Tibial artery (tissue), 4 donors: ENCODE results near the gene PNCK.
A peak's percentile ranks its signal among the peaks of the same experiment; 100 is the strongest.

Experiments
- DNase-seq, 2 donors: peaks; one replicate each; pipeline ENCODE4 v3.0.0-alpha.2; 2019
- H3K27ac ChIP-seq, 2 donors: fragments of 200-600 bp; sonication (generic) in 1 of 2; 1 replicate in 1 of 2; 2 replicates in 1 of 2; pipeline ENCODE4 v1.5.1; 2018 to 2019; ENCODE audit warnings: mild to moderate bottlenecking in 1 of 2
- H3K27me3 ChIP-seq, 2 donors: fragments of 200-600 bp; sonication (generic) in 1 of 2; one replicate each; pipeline versions ENCODE4 v1.5.1 to v1.6.0; 2016 to 2019
- H3K36me3 ChIP-seq, 3 donors: fragments of 200-600 bp; sonication (generic) in 2 of 3; one replicate each; pipeline ENCODE4 v1.5.1; 2016 to 2019; ENCODE audit warnings: mild to moderate bottlenecking in 2 of 3
- H3K4me1 ChIP-seq, 4 donors: fragments of 200-600 bp; sonication (generic) in 2 of 4; 1 replicate in 3 of 4; 2 replicates in 1 of 4; pipeline ENCODE4 v1.5.1; 2016 to 2019
- H3K4me3 ChIP-seq, 2 donors: fragments of 200-600 bp; sonication (generic) in 1 of 2; 1 replicate in 1 of 2; 2 replicates in 1 of 2; pipeline ENCODE4 v1.5.1; 2018 to 2019; ENCODE audit warnings: mild to moderate bottlenecking in 2 of 2
- H3K9me3 ChIP-seq, 3 donors: fragments of 200-600 bp; sonication (generic) in 1 of 3; one replicate each; pipeline ENCODE4 v1.5.1; 2016 to 2019
- intact Hi-C: fragments of 100-400 bp; cut with DNase I; formaldehyde crosslinking; loops from one replicate; pipeline ENCODE4 v1.15.0; 2023; ENCODE audit warnings: low total_unique reads
- TF ChIP-seq, protein P1 (sequence below), 2 experiments: fragments of 200-600 bp in 1 of 2; fragments of 450-650 bp in 1 of 2; IDR thresholded peaks; one replicate each; pipeline ENCODE4 v1.5.1; 2017 to 2019; ENCODE audit warnings: antibody characterized with exemption in 2 of 2, mild to moderate bottlenecking in 1 of 2, moderate library complexity in 1 of 2

The PNCK gene

GRCh38 chrX:153635388-153635787, 38.2 kb downstream of the PNCK start:
- Histone ChIP-seq H3K27ac (no peak overlapping the region), H3K27me3 (no peaks in the 10 kb centered on the region), H3K4me3 (no peak overlapping the region), H3K4me1 (no peaks in the 10 kb centered on the region), H3K36me3 (no peaks in the 10 kb centered on the region), H3K9me3 (peaks cover 0 to 16% (median 5%) of the 10 kb centered on the region in 3 donors)
- intact Hi-C loops, result no loop called here
- TF ChIP-seq, protein P1, sequence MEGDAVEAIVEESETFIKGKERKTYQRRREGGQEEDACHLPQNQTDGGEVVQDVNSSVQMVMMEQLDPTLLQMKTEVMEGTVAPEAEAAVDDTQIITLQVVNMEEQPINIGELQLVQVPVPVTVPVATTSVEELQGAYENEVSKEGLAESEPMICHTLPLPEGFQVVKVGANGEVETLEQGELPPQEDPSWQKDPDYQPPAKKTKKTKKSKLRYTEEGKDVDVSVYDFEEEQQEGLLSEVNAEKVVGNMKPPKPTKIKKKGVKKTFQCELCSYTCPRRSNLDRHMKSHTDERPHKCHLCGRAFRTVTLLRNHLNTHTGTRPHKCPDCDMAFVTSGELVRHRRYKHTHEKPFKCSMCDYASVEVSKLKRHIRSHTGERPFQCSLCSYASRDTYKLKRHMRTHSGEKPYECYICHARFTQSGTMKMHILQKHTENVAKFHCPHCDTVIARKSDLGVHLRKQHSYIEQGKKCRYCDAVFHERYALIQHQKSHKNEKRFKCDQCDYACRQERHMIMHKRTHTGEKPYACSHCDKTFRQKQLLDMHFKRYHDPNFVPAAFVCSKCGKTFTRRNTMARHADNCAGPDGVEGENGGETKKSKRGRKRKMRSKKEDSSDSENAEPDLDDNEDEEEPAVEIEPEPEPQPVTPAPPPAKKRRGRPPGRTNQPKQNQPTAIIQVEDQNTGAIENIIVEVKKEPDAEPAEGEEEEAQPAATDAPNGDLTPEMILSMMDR (IDR thresholded peaks at IDR 0.05), result no peak
- DNase-seq, result no peak

DNA sequence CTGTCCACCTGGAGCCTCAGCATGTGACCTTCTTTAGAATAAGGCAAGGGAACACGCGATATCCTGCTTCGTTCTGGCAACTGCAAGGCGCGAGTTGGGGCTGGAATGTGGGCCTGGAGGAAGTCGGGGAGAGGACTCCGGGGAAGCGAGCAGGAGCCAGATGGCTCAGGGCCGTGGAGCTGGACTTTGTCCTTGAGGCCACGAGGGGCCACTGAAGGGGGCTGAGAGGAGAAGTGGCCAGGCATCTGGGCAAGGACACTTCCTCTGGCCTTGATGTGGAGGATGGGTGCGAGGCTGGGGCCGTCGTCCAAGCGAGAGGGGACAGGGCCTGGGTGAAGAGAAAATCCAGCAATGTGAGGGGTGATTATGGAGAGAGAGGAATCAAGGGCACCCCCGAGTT, 38.8 kb downstream of the PNCK start:
- no peak for DNase-seq
- H3K4me3 ChIP-seq, result no peak overlapping the region
- H3K27ac ChIP-seq, result no peak overlapping the region
- intact Hi-C loops, result no loop called here
- H3K27me3 ChIP-seq, result no peaks in the 10 kb centered on the region
- H3K9me3 ChIP-seq, result peaks cover 0 to 16% (median 5%) of the 10 kb centered on the region in 3 donors
- TF ChIP-seq, protein P1 (IDR thresholded peaks at IDR 0.05), result no peak
- no peaks in the 10 kb centered on the region for H3K4me1 ChIP-seq
- no peaks in the 10 kb centered on the region for H3K36me3 ChIP-seq

DNA sequence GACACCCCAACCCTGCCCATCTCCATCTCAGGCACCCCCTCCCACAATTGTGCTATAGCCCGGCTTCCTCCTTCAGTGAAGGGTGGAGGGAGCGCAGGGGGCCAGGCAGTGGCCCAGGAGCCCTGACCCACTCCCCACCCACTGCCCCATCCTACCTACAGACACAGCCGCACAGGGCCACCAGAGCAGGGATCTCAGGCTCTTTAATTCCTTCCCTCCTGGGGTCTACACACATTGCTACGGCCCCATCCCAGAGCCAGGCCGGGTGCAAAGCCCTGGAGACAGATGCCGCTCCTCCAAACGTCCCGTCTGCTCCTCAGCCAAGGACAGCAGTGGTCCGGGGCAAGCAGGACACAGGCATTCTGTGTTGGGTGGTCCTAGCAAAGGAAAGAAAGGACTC, 39.4 kb downstream of the PNCK start:
- Histone ChIP-seq H3K4me1 (no peaks in the 10 kb centered on the region), H3K9me3 (peaks cover 0 to 16% (median 5%) of the 10 kb centered on the region in 3 donors), H3K36me3 (no peaks in the 10 kb centered on the region), H3K27me3 (no peaks in the 10 kb centered on the region), H3K27ac (no peak overlapping the region), H3K4me3 (no peak overlapping the region)
- intact Hi-C loops, result no loop called here
- DNase-seq, result peak in 1 of 2 donors; percentile 13
- TF ChIP-seq, protein P1 (IDR thresholded peaks at IDR 0.05), result no peak

DNA sequence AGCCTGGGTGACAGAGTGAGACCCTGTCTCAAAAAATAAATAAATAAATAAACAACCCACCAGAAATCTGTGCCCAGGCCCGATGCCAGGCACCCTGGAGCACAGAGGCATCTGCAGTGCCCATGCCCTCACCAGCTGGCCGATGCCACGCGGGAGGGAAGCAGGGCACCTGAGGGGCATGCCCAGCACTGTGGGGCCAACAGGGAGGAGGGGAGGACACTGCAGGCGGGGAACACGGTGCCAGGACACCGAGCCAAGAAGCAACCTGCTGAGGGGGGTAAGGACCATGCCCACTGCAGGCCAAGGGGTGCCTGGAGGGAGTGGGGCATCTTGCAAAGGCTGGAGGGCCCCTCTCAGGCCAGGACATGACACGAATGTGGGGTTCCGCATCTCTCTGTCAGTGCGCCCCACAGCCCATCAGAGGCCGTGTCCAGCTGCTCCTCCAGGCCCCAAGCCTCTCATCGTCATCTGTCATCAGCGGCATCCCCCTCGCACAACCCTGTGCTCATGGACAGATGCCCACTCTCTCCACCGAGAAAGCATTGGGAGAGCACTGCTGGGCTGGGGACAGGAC, 39.9 kb downstream of the PNCK start:
- peak in 1 of 2 donors; percentile 19 for DNase-seq
- intact Hi-C loops, result no loop called here
- H3K36me3 ChIP-seq, result no peaks in the 10 kb centered on the region
- H3K4me3 ChIP-seq, result no peak overlapping the region
- TF ChIP-seq, protein P1 (IDR thresholded peaks at IDR 0.05), result no peak
- no peaks in the 10 kb centered on the region for H3K27me3 ChIP-seq
- H3K4me1 ChIP-seq, result no peaks in the 10 kb centered on the region
- H3K27ac ChIP-seq, result no peak overlapping the region
- H3K9me3 ChIP-seq, result peaks cover 0 to 16% (median 5%) of the 10 kb centered on the region in 3 donors

- Histone ChIP-seq H3K36me3 (no peaks in the 10 kb centered on the region), H3K27me3 (no peaks in the 10 kb centered on the region), H3K27ac (no peak overlapping the region), H3K4me3 (no peak overlapping the region), H3K9me3 (peaks cover 0 to 16% (median 5%) of the 10 kb centered on the region in 3 donors), H3K4me1 (no peaks in the 10 kb centered on the region)
- intact Hi-C loops, result no loop called here
- DNase-seq, result peak in 1 of 2 donors; percentile 34
- TF ChIP-seq, protein P1 (IDR thresholded peaks at IDR 0.05), result no peak
Observed at GRCh38 chrX:153633048-153633447, 40.6 kb downstream of the PNCK start.

- TF ChIP-seq, protein P1 (IDR thresholded peaks at IDR 0.05), result no peak
- H3K36me3 ChIP-seq, result no peaks in the 10 kb centered on the region
- H3K27me3 ChIP-seq, result no peaks in the 10 kb centered on the region
- no peak overlapping the region for H3K27ac ChIP-seq
- DNase-seq, result no peak
- H3K4me3 ChIP-seq, result no peak overlapping the region
- intact Hi-C loops, result no loop called here
- peaks cover 0 to 16% (median 5%) of the 10 kb centered on the region in 3 donors for H3K9me3 ChIP-seq
- no peaks in the 10 kb centered on the region for H3K4me1 ChIP-seq
Observed at GRCh38 chrX:153632595-153632946, 41.0 kb downstream of the PNCK start.
